ENCODE measurements around the gene NECTIN4.
A peak's percentile ranks its signal among the peaks of the same experiment; 100 is the strongest.

NECTIN4 gene

GRCh38 chr1:161039546-161039945 is 49.8 kb downstream of the NECTIN4 start:
- Histone ChIP-seq H4K20me1 (ENCODE audit: control insufficient read depth, insufficient read depth, low read depth, low read length) (peaks cover 4% of the 10 kb centered on the region; the same call in 1 of the 2 replicates), H3K9me3 (ENCODE audit: control insufficient read depth, insufficient read depth, low read length) (no peaks in the 10 kb centered on the region), H3K27ac (ENCODE audit: low read depth, low read length) (no peak overlapping the region), H3K79me2 (ENCODE audit: control insufficient read depth, low read length) (peaks cover 42% of the 10 kb centered on the region), H3K9me2 (replicated peaks; ENCODE audit: control insufficient read depth, low read length) (no peaks in the 10 kb centered on the region), H3F3A (ENCODE audit: control insufficient read depth, insufficient read depth) (peaks cover 10% of the 10 kb centered on the region; the same call in 1 of the 2 replicates), H3K4me1 (ENCODE audit: control insufficient read depth, low read length) (peaks cover 69% of the 10 kb centered on the region), H3K27me3 (ENCODE audit: control insufficient read depth, low read length) (no peaks in the 10 kb centered on the region), H3K4me3 (ENCODE audit: low read length) (0 out of 2 replicates have a peak overlapping the region, but pooled peaks have one; percentile 26), H3K4me2 (ENCODE audit: low read length) (peak overlapping the region; percentile 80), H3K36me3 (ENCODE audit: control insufficient read depth, low read length) (peaks cover 63% of the 10 kb centered on the region)
- TF ChIP-seq, protein P1, sequence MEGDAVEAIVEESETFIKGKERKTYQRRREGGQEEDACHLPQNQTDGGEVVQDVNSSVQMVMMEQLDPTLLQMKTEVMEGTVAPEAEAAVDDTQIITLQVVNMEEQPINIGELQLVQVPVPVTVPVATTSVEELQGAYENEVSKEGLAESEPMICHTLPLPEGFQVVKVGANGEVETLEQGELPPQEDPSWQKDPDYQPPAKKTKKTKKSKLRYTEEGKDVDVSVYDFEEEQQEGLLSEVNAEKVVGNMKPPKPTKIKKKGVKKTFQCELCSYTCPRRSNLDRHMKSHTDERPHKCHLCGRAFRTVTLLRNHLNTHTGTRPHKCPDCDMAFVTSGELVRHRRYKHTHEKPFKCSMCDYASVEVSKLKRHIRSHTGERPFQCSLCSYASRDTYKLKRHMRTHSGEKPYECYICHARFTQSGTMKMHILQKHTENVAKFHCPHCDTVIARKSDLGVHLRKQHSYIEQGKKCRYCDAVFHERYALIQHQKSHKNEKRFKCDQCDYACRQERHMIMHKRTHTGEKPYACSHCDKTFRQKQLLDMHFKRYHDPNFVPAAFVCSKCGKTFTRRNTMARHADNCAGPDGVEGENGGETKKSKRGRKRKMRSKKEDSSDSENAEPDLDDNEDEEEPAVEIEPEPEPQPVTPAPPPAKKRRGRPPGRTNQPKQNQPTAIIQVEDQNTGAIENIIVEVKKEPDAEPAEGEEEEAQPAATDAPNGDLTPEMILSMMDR (IDR thresholded peaks at IDR 0.05; ENCODE audit: low read depth, low read length, poor library complexity, severe bottlenecking): no peak

DNA sequence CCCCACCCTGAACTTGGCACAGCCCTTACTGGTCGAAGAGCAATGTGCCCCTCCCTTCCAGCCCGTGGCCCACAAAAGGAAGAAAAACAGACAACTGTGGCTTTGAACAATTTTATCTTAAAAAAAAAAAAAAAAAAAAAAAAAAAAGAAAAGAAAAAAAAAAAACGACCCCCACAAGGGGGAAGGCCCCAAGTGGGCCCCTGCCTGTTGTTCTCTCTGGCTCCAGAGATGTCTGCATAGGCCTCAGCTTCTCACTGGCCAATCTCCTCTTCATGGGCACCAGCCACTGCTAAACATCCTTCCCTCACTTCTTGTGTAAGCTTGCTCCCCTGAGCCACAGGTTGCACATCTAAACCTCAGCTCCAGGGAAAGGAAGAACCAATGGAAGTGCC is 50.2 kb downstream of the NECTIN4 start:
- Histone ChIP-seq H3K4me2 (ENCODE audit: low read length) (peak overlapping the region; percentile 80), H3K4me3 (ENCODE audit: low read length) (peak overlapping the region; percentile 87)

DNA sequence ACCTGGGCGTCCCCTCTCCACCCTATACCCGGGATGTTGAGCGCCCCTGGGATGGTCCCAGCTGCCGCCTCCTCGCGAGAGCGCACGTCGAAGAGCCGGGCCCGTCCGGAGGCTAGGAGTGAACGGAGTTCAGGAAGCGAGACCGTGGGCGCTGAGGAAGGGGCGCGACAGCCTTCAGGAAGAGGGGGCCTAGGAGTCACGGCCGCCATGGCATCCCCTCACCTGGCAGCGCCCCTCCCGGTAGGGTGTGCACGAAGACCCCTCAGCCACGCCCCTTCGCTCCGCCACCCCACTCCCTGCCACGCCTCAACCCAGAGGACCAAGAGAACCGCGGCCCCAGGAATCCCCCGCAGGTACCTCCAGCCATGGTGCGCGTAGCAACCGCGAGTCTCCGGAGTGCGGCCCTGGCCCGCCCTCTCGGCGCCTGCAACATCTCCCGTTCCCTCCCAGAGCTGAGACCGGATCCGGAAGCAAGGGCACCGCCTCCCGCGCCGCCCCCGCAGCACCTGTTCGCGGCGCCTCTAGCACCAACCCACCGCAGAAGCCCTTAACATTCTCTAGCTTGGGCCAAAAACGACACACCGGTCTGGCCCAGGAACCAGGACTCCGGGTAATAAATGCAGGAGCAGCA is 50.7 kb downstream of the NECTIN4 start, which contains the start of gene TSTD1:
Gene TSTD1, minus strand, starts transcription at position 442 of the 631 bp plus-strand sequence. Its CDS starts 75 bp downstream, at position 367.
- Histone ChIP-seq H3K4me3 (ENCODE audit: low read length) (peak within 1 kb of the TSS; percentile 87), H3K4me2 (ENCODE audit: low read length) (peak within 1 kb of the TSS; percentile 80), H4K20me1 (ENCODE audit: control insufficient read depth, insufficient read depth, low read depth, low read length) (no peaks in the 10 kb centered on the region), H3K27me3 (ENCODE audit: control insufficient read depth, low read length) (no peaks in the 10 kb centered on the region), H3F3A (ENCODE audit: control insufficient read depth, insufficient read depth) (peaks cover 9% of the 10 kb centered on the region; the same call in 1 of the 2 replicates), H3K27ac (ENCODE audit: low read depth, low read length) (peak within 1 kb of the TSS; percentile 44), H3K79me2 (ENCODE audit: control insufficient read depth, low read length) (peaks cover 33% of the 10 kb centered on the region), H3K9me3 (ENCODE audit: control insufficient read depth, insufficient read depth, low read length) (no peaks in the 10 kb centered on the region), H3K4me1 (ENCODE audit: control insufficient read depth, low read length) (peaks cover 62% of the 10 kb centered on the region), H3K9me2 (replicated peaks; ENCODE audit: control insufficient read depth, low read length) (no peaks in the 10 kb centered on the region), H3K36me3 (ENCODE audit: control insufficient read depth, low read length) (peaks cover 58% of the 10 kb centered on the region)
- no peak for TF ChIP-seq EZH2phosphoT487 (IDR thresholded peaks at IDR 0.05; ENCODE audit: borderline replicate concordance, low read length)
- TF ChIP-seq, protein P1 (IDR thresholded peaks at IDR 0.05; ENCODE audit: low read depth, low read length, poor library complexity, severe bottlenecking): no peak

More for the DNA sequence above, 50.2 kb downstream of the NECTIN4 start:
- Histone ChIP-seq H3K9me3 (ENCODE audit: control insufficient read depth, insufficient read depth, low read length) (no peaks in the 10 kb centered on the region), H3K4me1 (ENCODE audit: control insufficient read depth, low read length) (peaks cover 65% of the 10 kb centered on the region), H3K9me2 (replicated peaks; ENCODE audit: control insufficient read depth, low read length) (no peaks in the 10 kb centered on the region), H3K27ac (ENCODE audit: low read depth, low read length) (peak overlapping the region; percentile 44), H3K79me2 (ENCODE audit: control insufficient read depth, low read length) (peaks cover 38% of the 10 kb centered on the region), H3F3A (ENCODE audit: control insufficient read depth, insufficient read depth) (peaks cover 9% of the 10 kb centered on the region; the same call in 1 of the 2 replicates), H3K27me3 (ENCODE audit: control insufficient read depth, low read length) (no peaks in the 10 kb centered on the region), H3K36me3 (ENCODE audit: control insufficient read depth, low read length) (peaks cover 59% of the 10 kb centered on the region), H4K20me1 (ENCODE audit: control insufficient read depth, insufficient read depth, low read depth, low read length) (no peaks in the 10 kb centered on the region)
- TF ChIP-seq, protein P1 (IDR thresholded peaks at IDR 0.05; ENCODE audit: low read depth, low read length, poor library complexity, severe bottlenecking): no peak
- TF ChIP-seq EZH2phosphoT487 (IDR thresholded peaks at IDR 0.05; ENCODE audit: borderline replicate concordance, low read length): no peak

Data from DOHH2 (cell line).